ENCODE data around the gene TRIM38.

GRCh38 chr6:25995507-25995906 lies 32.9 kb downstream of the TRIM38 start:
- TF ChIP-seq EP300 (IDR thresholded peaks at IDR 0.05) (no peak), CTCF (IDR thresholded peaks at IDR 0.05) (no peak), POLR2A (IDR thresholded peaks at IDR 0.05) (no peak)

Measured in suprapubic skin (tissue), 3 donors.